Heart left ventricle (tissue), 16 donors: ENCODE measurements around the gene BRMS1. TPM values are rescaled to one million over a fixed set of nuclear protein-coding genes. Genes with fewer than 3 reads are reported as not detected.

Experiments
- ATAC-seq, 4 donors: fragments of 200-7000 bp; cut with Tn5 transposase; one replicate each; pipeline ENCODE4 v1.9.1; 2020 to 2022; ENCODE audit warnings: moderate library complexity in 4 of 4, mild to moderate bottlenecking in 3 of 4, moderate number of reproducible peaks in 1 of 4
- DNase-seq, 5 donors: peaks; one replicate each; pipeline ENCODE4 v3.0.0-alpha.2; 2020
- H3K27ac ChIP-seq, 12 donors: fragments of 200-600 bp; sonication (generic) in 4 of 12; one replicate each; pipeline versions ENCODE4 v1.5.0 to v1.8.0; 2016 to 2022; ENCODE audit warnings: mild to moderate bottlenecking in 2 of 12
- H3K27me3 ChIP-seq, 9 donors: fragments of 200-600 bp; sonication (generic) in 2 of 9; one replicate each; pipeline versions ENCODE4 v1.5.1 to v1.8.0; 2016 to 2022; ENCODE audit warnings: mild to moderate bottlenecking in 3 of 9
- H3K36me3 ChIP-seq, 9 donors: fragments of 200-600 bp; sonication (generic) in 2 of 9; one replicate each; pipeline versions ENCODE4 v1.5.0 to v1.8.0; 2018 to 2022; ENCODE audit warnings: mild to moderate bottlenecking in 2 of 9
- H3K4me1 ChIP-seq, 12 donors: fragments of 200-600 bp; sonication (generic) in 4 of 12; one replicate each; pipeline versions ENCODE4 v1.5.0 to v1.8.0; 2016 to 2022; ENCODE audit warnings: mild to moderate bottlenecking in 3 of 12
- H3K4me3 ChIP-seq, 12 donors: fragments of 200-600 bp; sonication (generic) in 4 of 12; one replicate each; pipeline versions ENCODE4 v1.5.0 to v1.8.0; 2017 to 2022; ENCODE audit warnings: mild to moderate bottlenecking in 9 of 12, moderate library complexity in 4 of 12
- H3K9me3 ChIP-seq, 12 donors: fragments of 200-600 bp; sonication (generic) in 4 of 12; one replicate each; pipeline versions ENCODE4 v1.5.0 to v1.8.0; 2016 to 2022; ENCODE audit warnings: mild to moderate bottlenecking in 1 of 12
- CTCF ChIP-seq, 12 donors: fragments of 200-600 bp; sonication (generic) in 4 of 12; IDR thresholded peaks; one replicate each; pipeline versions ENCODE4 v1.5.0 to v1.8.0; 2018 to 2022; ENCODE audit warnings: antibody characterized with exemption in 12 of 12, mild to moderate bottlenecking in 5 of 12
- POLR2A ChIP-seq, 2 donors: fragments of 450-650 bp; IDR thresholded peaks; one replicate each; pipeline ENCODE4 v1.6.1; 2017; ENCODE audit warnings: antibody characterized with exemption in 2 of 2, mild to moderate bottlenecking in 2 of 2, moderate library complexity in 2 of 2
- WGBS, 4 donors: extraction: QIAGEN DNeasy Blood & Tissue Kit in 2 of 4; methylation state at CpG; one replicate each; pipeline versions ENCODE4 v1.1.5 to v1.1.7; 2013 to 2018; 5-methylcytosine and 5-hydroxymethylcytosine counted together
- intact Hi-C, 10 donors: fragments of 100-400 bp; cut with DNase I; formaldehyde crosslinking; loops; one replicate each; pipeline versions ENCODE4 v1.11.1 to v1.14.2; 2022
- polyA plus RNA-seq, 2 donors: library from polyadenylated mRNA; stranded (reverse); fragments of 200-250 nt; gene quantifications; one replicate each; pipeline ENCODE4 v1.2.3, GENCODE V29; 2013
- total RNA-seq, 9 donors: library from RNA; depleted of rRNA in 2 of 9; stranded (reverse); fragments of >200 nt in 2 of 9; fragmentation: NEBNext Ultra II Directional in 3 of 9; extraction: Animal tissue kit (Norgen Biotek cat#: 25700) in 3 of 9; gene quantifications; one replicate each; pipeline versions ENCODE4 v1.1.0 to v1.2.4, GENCODE V29; 2016 to 2023
- donor health status: ischemic (EF 13 %, LVEDD 7.1; RV severe dilation, severe dysfunction).
- donor health status: healthy with polysubstance abuse.
- donor health status: DM: no; HTN: yes; CAD: no.
- donor health status: DM: no; HTN: no; CAD: no.
- donor health status: ischemic (EF 25% LVEDD 6.9; RV normal size, moderate dysfunction).
- donor health status: ischemic (EF 25% LVEDD 5.7; RV mildly dilated, moderate dysfunction).
- donor health status: healthy.
- donor health status: DM: yes; HTN: yes; CAD: no.
- donor health status: ischemic (EF 35%, LVEDD 5.7; RV mildly dilated, moderate dysfunction).
- donor health status: nonischemic (EF 11% LVEDD 7.7; RV severe dilation, severe dysfunction).
- donor health status: DM: yes; HTN: yes; CAD: no.
- donor health status: PGD.
- donor health status: ischemic (EF 29% LVEDD 5.4; RV normal size, mild dysfunction).
- donor health status: nonischemic (EF 23%, LVEDD 6.1; RV moderate dilation, normal function).

BRMS1 gene
- total and polyA plus RNA-seq, 11 donors: 9.7 to 77.4 (median 22.7) TPM

- intact Hi-C loops: loop anchor here in 1 of 10 donors (5.0 kb wide), 1 partner anchor 46 kb away; the partner anchor contains the start of gene TMEM151A
- DNase-seq: peak in 3 of 5 donors; percentile 22 to 38 (median 23)
- H3K27ac ChIP-seq: no peak overlapping the region
- peaks cover 0 to 57% (median 39%) of the 10 kb centered on the region in 9 donors for H3K36me3 ChIP-seq
- no peaks in the 10 kb centered on the region for H3K27me3 ChIP-seq
- WGBS, 4 donors: 85 to 92% (median 88%) methylated on average over 11 to 17 of the region's 17 CpGs
- no peak for TF ChIP-seq CTCF (IDR thresholded peaks at IDR 0.05)
- no peak for TF ChIP-seq POLR2A (IDR thresholded peaks at IDR 0.05)
- H3K9me3 ChIP-seq: no peaks in the 10 kb centered on the region
- peaks cover 4 to 38% (median 23%) of the 10 kb centered on the region in 12 donors for H3K4me1 ChIP-seq
- no peak for ATAC-seq
- no peak overlapping the region for H3K4me3 ChIP-seq
These were observed 6.4 kb downstream of the BRMS1 start for GRCh38 chr11:66338276-66339161.

- 65 to 73% (median 70%) methylated on average over 16 to 18 of the region's 18 CpGs for WGBS, 4 donors
- peaks cover 0 to 66% (median 41%) of the 10 kb centered on the region in 9 donors for H3K36me3 ChIP-seq
- peak overlapping the region in 3 of 12 donors; percentile 66 to 78 (median 68) for H3K27ac ChIP-seq
These were observed 7.6 kb downstream of the BRMS1 start for GRCh38 chr11:66337103-66337899.

GRCh38 chr11:66336234-66337102 lies 8.4 kb downstream of the BRMS1 start, which contains the start of gene RIN1:
Gene RIN1 (minus strand): TSS chr11:66336434. CDS start chr11:66336402, 32 bp downstream.
- whole genome bisulfite sequencing, 4 donors: 16 to 24% (median 20%) methylated on average over 15 to 22 of the region's 22 CpGs
- peak; percentile 12 to 67 (median 33) for TF ChIP-seq CTCF (IDR thresholded peaks at IDR 0.05)
- TF ChIP-seq POLR2A (IDR thresholded peaks at IDR 0.05): no peak
- Histone ChIP-seq H3K27ac (peak within 1 kb of the TSS; percentile 15 to 82 (median 72)), H3K36me3 (peaks cover 0 to 62% (median 37%) of the 10 kb centered on the region in 9 donors), H3K4me3 (peak within 1 kb of the TSS; percentile 36 to 76 (median 65)), H3K4me1 (peaks cover 4 to 35% (median 20%) of the 10 kb centered on the region in 12 donors), H3K9me3 (no peaks in the 10 kb centered on the region), H3K27me3 (no peaks in the 10 kb centered on the region)
- DNase-seq (peak in 4 of 5 donors; percentile 59 to 75 (median 73)), ATAC-seq (peak; percentile 39 to 89 (median 76))
- intact Hi-C loops: loop anchor here in 1 of 10 donors (5.0 kb wide), 1 partner anchor 44 kb away; the partner anchor contains the start of gene TMEM151A

More at GRCh38 chr11:66337103-66337899, 7.6 kb downstream of the BRMS1 start:
- H3K27me3 ChIP-seq: no peaks in the 10 kb centered on the region
- TF ChIP-seq POLR2A (IDR thresholded peaks at IDR 0.05) (no peak), CTCF (IDR thresholded peaks at IDR 0.05) (no peak)
- intact Hi-C loops: loop anchor here in 1 of 10 donors (5.0 kb wide), 1 partner anchor 45 kb away; the partner anchor contains the start of gene TMEM151A
- no peak overlapping the region for H3K4me3 ChIP-seq
- ATAC-seq: peak in 1 of 4 donors; percentile 11
- peak in 2 of 5 donors; percentile 22 to 27 for DNase-seq
- peaks cover 4 to 35% (median 20%) of the 10 kb centered on the region in 12 donors for H3K4me1 ChIP-seq
- H3K9me3 ChIP-seq: no peaks in the 10 kb centered on the region
